Loucy (cell line): ENCODE measurements around the gene PPOX.

Source experiments
- H2AFZ ChIP-seq: fragments of 200-600 bp; sonication (generic); 2 replicates; pipeline ENCODE4 v1.6.0; 2016; ENCODE audit warnings: antibody characterized with exemption, mild to moderate bottlenecking, low read length, moderate library complexity
- H3F3A ChIP-seq: fragments of 200-600 bp; 2 replicates; pipeline ENCODE4 v1.6.0; 2016; ENCODE audit warnings: antibody characterized with exemption, low read depth, mild to moderate bottlenecking
- H3K27me3 ChIP-seq: fragments of 200-600 bp; sonication (generic); 2 replicates; pipeline ENCODE4 v1.6.1; 2014; ENCODE audit warnings: low read length, mild to moderate bottlenecking; ENCODE audit not compliant: insufficient read depth, poor library complexity, severe bottlenecking
- H3K36me3 ChIP-seq: fragments of 200-600 bp; sonication (generic); 2 replicates; pipeline ENCODE4 v1.6.1; 2016; ENCODE audit warnings: low read length; ENCODE audit not compliant: insufficient read depth
- H3K4me1 ChIP-seq: fragments of 200-600 bp; sonication (generic); 2 replicates; pipeline ENCODE4 v1.5.1; 2014; ENCODE audit warnings: low read length, mild to moderate bottlenecking; ENCODE audit not compliant: insufficient read depth, poor library complexity, severe bottlenecking
- H3K4me2 ChIP-seq: fragments of 200-600 bp; sonication (generic); 2 replicates; pipeline ENCODE4 v1.6.0; 2014; ENCODE audit warnings: antibody characterized with exemption, low read length, low read depth, mild to moderate bottlenecking; ENCODE audit not compliant: poor library complexity, severe bottlenecking
- H3K4me3 ChIP-seq: fragments of 200-600 bp; sonication (generic); 2 replicates; pipeline ENCODE4 v1.5.1; 2014; ENCODE audit warnings: low read length, mild to moderate bottlenecking, mixed read lengths; ENCODE audit not compliant: poor library complexity, severe bottlenecking
- H3K79me2 ChIP-seq: fragments of 200-600 bp; sonication (generic); 2 replicates; pipeline ENCODE4 v1.6.1; 2014; ENCODE audit warnings: low read length; ENCODE audit not compliant: insufficient read depth
- H3K9ac ChIP-seq: fragments of 200-600 bp; sonication (generic); 2 replicates; pipeline ENCODE4 v1.6.0; 2014; ENCODE audit warnings: mild to moderate bottlenecking, low read depth, low read length, moderate library complexity; ENCODE audit not compliant: poor library complexity, severe bottlenecking
- H3K9me2 ChIP-seq: fragments of 200-600 bp; sonication (generic); replicated peaks from 2 replicates; pipeline ENCODE4 v1.6.1; 2016; ENCODE audit warnings: low read depth, low read length, mixed read lengths
- H3K9me3 ChIP-seq: fragments of 200-600 bp; sonication (generic); 2 replicates; pipeline ENCODE4 v1.6.1; 2014; ENCODE audit warnings: mild to moderate bottlenecking, antibody characterized with exemption, low read length, low read depth; ENCODE audit not compliant: insufficient read depth
- H4K20me1 ChIP-seq: fragments of 200-600 bp; sonication (generic); 2 replicates; pipeline ENCODE4 v1.6.0; 2014; ENCODE audit warnings: antibody characterized with exemption, low read length, mild to moderate bottlenecking; ENCODE audit not compliant: insufficient read depth, poor library complexity, severe bottlenecking
- CTCF ChIP-seq: fragments of 200-600 bp; sonication (generic); conservative IDR thresholded peaks from 2 replicates; pipeline ENCODE4 v1.5.1; 2014; ENCODE audit warnings: mild to moderate bottlenecking, antibody characterized with exemption, low read length
- EZH2phosphoT487 ChIP-seq: fragments of 200-600 bp; IDR thresholded peaks from 2 replicates; pipeline ENCODE4 v1.6.1; 2018; ENCODE audit warnings: antibody characterized with exemption, mild to moderate bottlenecking, moderate library complexity, borderline replicate concordance

Gene PPOX

GRCh38 chr1:161220002-161220401 lies 53.8 kb downstream of the PPOX start:
- H4K20me1 ChIP-seq: no peaks in the 10 kb centered on the region
- H3K36me3 ChIP-seq: no peaks in the 10 kb centered on the region
- H3K4me1 ChIP-seq: peaks cover 24% of the 10 kb centered on the region
- no peaks in the 10 kb centered on the region for H3K9me3 ChIP-seq
- no peak overlapping the region for H3K4me2 ChIP-seq
- no peak overlapping the region for H2AFZ ChIP-seq
- H3K9me2 ChIP-seq: no peaks in the 10 kb centered on the region
- H3K27me3 ChIP-seq: no peaks in the 10 kb centered on the region
- TF ChIP-seq CTCF (no peak), EZH2phosphoT487 (no peak)
- no peak overlapping the region for H3K9ac ChIP-seq
- no peak overlapping the region for H3K4me3 ChIP-seq
- no peaks in the 10 kb centered on the region for H3K79me2 ChIP-seq
- peaks cover 3% of the 10 kb centered on the region; the same call in 1 of the 2 replicates for H3F3A ChIP-seq
